Measurements from ENCODE around the gene FBXW12.

GRCh38 chr3:48395714-48396113 lies 23.7 kb downstream of the FBXW12 start:
- TF ChIP-seq REST (IDR thresholded peaks at IDR 0.05; ENCODE audit: low read depth, low read length), result no peak
- TF ChIP-seq CTCF (IDR thresholded peaks at IDR 0.05), result no peak
- no peak for TF ChIP-seq MXI1 (IDR thresholded peaks at IDR 0.05; ENCODE audit: low read depth, low read length)
- TF ChIP-seq EP300 (IDR thresholded peaks at IDR 0.05; ENCODE audit: borderline replicate concordance in 1 of 2, low read depth in 1 of 2, low read length in 1 of 2), result no peak
- TF ChIP-seq NRF1 (IDR thresholded peaks at IDR 0.05; ENCODE audit: low read depth, low read length), result no peak
- no peak for TF ChIP-seq IRF3 (IDR thresholded peaks at IDR 0.05; ENCODE audit: low read depth, low read length)
- TF ChIP-seq CHD2 (IDR thresholded peaks at IDR 0.05; ENCODE audit: low read length, partially characterized antibody), result no peak
- no peak for TF ChIP-seq USF2 (IDR thresholded peaks at IDR 0.05; ENCODE audit: borderline replicate concordance, low read depth, low read length)
- no peak for TF ChIP-seq POLR2AphosphoS5 (IDR thresholded peaks at IDR 0.05; ENCODE audit: low read depth, low read length)
- no peak for TF ChIP-seq FOSL2 (IDR thresholded peaks at IDR 0.05; ENCODE audit: borderline replicate concordance, low read depth)
- TF ChIP-seq, protein P1, sequence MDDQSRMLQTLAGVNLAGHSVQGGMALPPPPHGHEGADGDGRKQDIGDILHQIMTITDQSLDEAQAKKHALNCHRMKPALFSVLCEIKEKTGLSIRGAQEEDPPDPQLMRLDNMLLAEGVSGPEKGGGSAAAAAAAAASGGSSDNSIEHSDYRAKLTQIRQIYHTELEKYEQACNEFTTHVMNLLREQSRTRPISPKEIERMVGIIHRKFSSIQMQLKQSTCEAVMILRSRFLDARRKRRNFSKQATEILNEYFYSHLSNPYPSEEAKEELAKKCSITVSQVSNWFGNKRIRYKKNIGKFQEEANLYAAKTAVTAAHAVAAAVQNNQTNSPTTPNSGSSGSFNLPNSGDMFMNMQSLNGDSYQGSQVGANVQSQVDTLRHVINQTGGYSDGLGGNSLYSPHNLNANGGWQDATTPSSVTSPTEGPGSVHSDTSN (IDR thresholded peaks at IDR 0.05), result no peak
- TF ChIP-seq TAF1 (IDR thresholded peaks at IDR 0.05; ENCODE audit: borderline replicate concordance, low read depth, low read length), result no peak
- TF ChIP-seq, protein P2, sequence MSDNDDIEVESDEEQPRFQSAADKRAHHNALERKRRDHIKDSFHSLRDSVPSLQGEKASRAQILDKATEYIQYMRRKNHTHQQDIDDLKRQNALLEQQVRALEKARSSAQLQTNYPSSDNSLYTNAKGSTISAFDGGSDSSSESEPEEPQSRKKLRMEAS (IDR thresholded peaks at IDR 0.05; ENCODE audit: low read depth), result no peak
- TF ChIP-seq, protein P3, sequence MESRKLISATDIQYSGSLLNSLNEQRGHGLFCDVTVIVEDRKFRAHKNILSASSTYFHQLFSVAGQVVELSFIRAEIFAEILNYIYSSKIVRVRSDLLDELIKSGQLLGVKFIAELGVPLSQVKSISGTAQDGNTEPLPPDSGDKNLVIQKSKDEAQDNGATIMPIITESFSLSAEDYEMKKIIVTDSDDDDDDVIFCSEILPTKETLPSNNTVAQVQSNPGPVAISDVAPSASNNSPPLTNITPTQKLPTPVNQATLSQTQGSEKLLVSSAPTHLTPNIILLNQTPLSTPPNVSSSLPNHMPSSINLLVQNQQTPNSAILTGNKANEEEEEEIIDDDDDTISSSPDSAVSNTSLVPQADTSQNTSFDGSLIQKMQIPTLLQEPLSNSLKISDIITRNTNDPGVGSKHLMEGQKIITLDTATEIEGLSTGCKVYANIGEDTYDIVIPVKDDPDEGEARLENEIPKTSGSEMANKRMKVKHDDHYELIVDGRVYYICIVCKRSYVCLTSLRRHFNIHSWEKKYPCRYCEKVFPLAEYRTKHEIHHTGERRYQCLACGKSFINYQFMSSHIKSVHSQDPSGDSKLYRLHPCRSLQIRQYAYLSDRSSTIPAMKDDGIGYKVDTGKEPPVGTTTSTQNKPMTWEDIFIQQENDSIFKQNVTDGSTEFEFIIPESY (IDR thresholded peaks at IDR 0.05; ENCODE audit: borderline replicate concordance, low read depth), result no peak

Measured in SK-N-SH (cell line).